ENCODE data around the gene CES5A. TPM values are rescaled to one million over a fixed set of nuclear protein-coding genes. Genes with fewer than 3 reads are reported as not detected.

CES5A gene
- total and polyA plus RNA-seq, 2 of the 8 experiments (the other 6 are each of a cell fraction or from before 2014, with no cell fraction given): not detected

GRCh38 chr16:55815320-55815719 lies 59.9 kb downstream of the CES5A start (continued):
- TF ChIP-seq, protein P1, sequence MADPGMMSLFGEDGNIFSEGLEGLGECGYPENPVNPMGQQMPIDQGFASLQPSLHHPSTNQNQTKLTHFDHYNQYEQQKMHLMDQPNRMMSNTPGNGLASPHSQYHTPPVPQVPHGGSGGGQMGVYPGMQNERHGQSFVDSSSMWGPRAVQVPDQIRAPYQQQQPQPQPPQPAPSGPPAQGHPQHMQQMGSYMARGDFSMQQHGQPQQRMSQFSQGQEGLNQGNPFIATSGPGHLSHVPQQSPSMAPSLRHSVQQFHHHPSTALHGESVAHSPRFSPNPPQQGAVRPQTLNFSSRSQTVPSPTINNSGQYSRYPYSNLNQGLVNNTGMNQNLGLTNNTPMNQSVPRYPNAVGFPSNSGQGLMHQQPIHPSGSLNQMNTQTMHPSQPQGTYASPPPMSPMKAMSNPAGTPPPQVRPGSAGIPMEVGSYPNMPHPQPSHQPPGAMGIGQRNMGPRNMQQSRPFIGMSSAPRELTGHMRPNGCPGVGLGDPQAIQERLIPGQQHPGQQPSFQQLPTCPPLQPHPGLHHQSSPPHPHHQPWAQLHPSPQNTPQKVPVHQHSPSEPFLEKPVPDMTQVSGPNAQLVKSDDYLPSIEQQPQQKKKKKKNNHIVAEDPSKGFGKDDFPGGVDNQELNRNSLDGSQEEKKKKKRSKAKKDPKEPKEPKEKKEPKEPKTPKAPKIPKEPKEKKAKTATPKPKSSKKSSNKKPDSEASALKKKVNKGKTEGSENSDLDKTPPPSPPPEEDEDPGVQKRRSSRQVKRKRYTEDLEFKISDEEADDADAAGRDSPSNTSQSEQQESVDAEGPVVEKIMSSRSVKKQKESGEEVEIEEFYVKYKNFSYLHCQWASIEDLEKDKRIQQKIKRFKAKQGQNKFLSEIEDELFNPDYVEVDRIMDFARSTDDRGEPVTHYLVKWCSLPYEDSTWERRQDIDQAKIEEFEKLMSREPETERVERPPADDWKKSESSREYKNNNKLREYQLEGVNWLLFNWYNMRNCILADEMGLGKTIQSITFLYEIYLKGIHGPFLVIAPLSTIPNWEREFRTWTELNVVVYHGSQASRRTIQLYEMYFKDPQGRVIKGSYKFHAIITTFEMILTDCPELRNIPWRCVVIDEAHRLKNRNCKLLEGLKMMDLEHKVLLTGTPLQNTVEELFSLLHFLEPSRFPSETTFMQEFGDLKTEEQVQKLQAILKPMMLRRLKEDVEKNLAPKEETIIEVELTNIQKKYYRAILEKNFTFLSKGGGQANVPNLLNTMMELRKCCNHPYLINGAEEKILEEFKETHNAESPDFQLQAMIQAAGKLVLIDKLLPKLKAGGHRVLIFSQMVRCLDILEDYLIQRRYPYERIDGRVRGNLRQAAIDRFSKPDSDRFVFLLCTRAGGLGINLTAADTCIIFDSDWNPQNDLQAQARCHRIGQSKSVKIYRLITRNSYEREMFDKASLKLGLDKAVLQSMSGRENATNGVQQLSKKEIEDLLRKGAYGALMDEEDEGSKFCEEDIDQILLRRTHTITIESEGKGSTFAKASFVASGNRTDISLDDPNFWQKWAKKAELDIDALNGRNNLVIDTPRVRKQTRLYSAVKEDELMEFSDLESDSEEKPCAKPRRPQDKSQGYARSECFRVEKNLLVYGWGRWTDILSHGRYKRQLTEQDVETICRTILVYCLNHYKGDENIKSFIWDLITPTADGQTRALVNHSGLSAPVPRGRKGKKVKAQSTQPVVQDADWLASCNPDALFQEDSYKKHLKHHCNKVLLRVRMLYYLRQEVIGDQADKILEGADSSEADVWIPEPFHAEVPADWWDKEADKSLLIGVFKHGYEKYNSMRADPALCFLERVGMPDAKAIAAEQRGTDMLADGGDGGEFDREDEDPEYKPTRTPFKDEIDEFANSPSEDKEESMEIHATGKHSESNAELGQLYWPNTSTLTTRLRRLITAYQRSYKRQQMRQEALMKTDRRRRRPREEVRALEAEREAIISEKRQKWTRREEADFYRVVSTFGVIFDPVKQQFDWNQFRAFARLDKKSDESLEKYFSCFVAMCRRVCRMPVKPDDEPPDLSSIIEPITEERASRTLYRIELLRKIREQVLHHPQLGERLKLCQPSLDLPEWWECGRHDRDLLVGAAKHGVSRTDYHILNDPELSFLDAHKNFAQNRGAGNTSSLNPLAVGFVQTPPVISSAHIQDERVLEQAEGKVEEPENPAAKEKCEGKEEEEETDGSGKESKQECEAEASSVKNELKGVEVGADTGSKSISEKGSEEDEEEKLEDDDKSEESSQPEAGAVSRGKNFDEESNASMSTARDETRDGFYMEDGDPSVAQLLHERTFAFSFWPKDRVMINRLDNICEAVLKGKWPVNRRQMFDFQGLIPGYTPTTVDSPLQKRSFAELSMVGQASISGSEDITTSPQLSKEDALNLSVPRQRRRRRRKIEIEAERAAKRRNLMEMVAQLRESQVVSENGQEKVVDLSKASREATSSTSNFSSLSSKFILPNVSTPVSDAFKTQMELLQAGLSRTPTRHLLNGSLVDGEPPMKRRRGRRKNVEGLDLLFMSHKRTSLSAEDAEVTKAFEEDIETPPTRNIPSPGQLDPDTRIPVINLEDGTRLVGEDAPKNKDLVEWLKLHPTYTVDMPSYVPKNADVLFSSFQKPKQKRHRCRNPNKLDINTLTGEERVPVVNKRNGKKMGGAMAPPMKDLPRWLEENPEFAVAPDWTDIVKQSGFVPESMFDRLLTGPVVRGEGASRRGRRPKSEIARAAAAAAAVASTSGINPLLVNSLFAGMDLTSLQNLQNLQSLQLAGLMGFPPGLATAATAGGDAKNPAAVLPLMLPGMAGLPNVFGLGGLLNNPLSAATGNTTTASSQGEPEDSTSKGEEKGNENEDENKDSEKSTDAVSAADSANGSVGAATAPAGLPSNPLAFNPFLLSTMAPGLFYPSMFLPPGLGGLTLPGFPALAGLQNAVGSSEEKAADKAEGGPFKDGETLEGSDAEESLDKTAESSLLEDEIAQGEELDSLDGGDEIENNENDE (IDR thresholded peaks at IDR 0.05; ENCODE audit: insufficient replicate concordance, low read length): no peak
- TF ChIP-seq CREB1 (IDR thresholded peaks at IDR 0.05): no peak
- TF ChIP-seq TBP (IDR thresholded peaks at IDR 0.05; ENCODE audit: low read depth, low read length): no peak
- TF ChIP-seq POLR2A (IDR thresholded peaks at IDR 0.05; ENCODE audit: control extremely low read depth in 1 of 2, low read depth in 2 of 2, low read length in 2 of 2): no peak
- no peak for TF ChIP-seq SP2 (IDR thresholded peaks at IDR 0.05; ENCODE audit: low read length)
- TF ChIP-seq, protein P2, sequence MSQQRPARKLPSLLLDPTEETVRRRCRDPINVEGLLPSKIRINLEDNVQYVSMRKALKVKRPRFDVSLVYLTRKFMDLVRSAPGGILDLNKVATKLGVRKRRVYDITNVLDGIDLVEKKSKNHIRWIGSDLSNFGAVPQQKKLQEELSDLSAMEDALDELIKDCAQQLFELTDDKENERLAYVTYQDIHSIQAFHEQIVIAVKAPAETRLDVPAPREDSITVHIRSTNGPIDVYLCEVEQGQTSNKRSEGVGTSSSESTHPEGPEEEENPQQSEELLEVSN (IDR thresholded peaks at IDR 0.05): no peak
- no peak for TF ChIP-seq NRF1 (IDR thresholded peaks at IDR 0.05; ENCODE audit: low read depth, low read length)
- TF ChIP-seq GTF2F1 (IDR thresholded peaks at IDR 0.05; ENCODE audit: borderline replicate concordance, low read depth, low read length): no peak
- no peak for TF ChIP-seq TAF1 (IDR thresholded peaks at IDR 0.05; ENCODE audit: low read depth, low read length)

Measured in H1 (cell line).